ENCODE data around the gene DPM3. TPM values are rescaled to one million over a fixed set of nuclear protein-coding genes. Genes with fewer than 3 reads are reported as not detected.
"Not testable (repeated sequence)": the region's sequence is repeated elsewhere in the genome, so short reads cannot be mapped to it uniquely, and the experiment has no call there.

DPM3 gene
- total RNA-seq, 3 donors from 2014 or later: 53.7 to 69.4 (median 68.2) TPM

- no peak for DNase-seq (ENCODE audit: low spot score in 2 of 2)
- intact Hi-C loops (cut with DNase I; ENCODE audit: low total_unique reads): loop anchor here (5.0 kb wide), 1 partner anchor 76 kb away; no protein-coding TSS in a partner anchor
- peaks cover 3% of the 10 kb centered on the region in 2 donors for H3K4me1 ChIP-seq
Measured at GRCh38 chr1:155168456-155169210, 28.3 kb upstream of the DPM3 start.

GRCh38 chr1:155168105-155168445 is 27.7 kb upstream of the DPM3 start:
- not testable (repeated sequence) for DNase-seq (ENCODE audit: low spot score in 2 of 2); H3K4me1 ChIP-seq; H3K9me3 ChIP-seq; H3K27me3 ChIP-seq; H3K36me3 ChIP-seq
- intact Hi-C loops (cut with DNase I; ENCODE audit: low total_unique reads): loop anchor here (5.0 kb wide), 1 partner anchor 76 kb away; no protein-coding TSS in a partner anchor
- H3K27ac ChIP-seq: peak overlapping the region in 1 of 2 donors; percentile 11
- peak overlapping the region in 1 of 3 donors; percentile 7 for H3K4me3 ChIP-seq

More at GRCh38 chr1:155168456-155169210, 28.3 kb upstream of the DPM3 start:
- no peak overlapping the region for H3K27ac ChIP-seq
- TF ChIP-seq CTCF (IDR thresholded peaks at IDR 0.05): no peak
- no peaks in the 10 kb centered on the region for H3K36me3 ChIP-seq
- no peaks in the 10 kb centered on the region for H3K27me3 ChIP-seq
- H3K4me3 ChIP-seq: no peak overlapping the region
- H3K9me3 ChIP-seq: no peaks in the 10 kb centered on the region

DNA sequence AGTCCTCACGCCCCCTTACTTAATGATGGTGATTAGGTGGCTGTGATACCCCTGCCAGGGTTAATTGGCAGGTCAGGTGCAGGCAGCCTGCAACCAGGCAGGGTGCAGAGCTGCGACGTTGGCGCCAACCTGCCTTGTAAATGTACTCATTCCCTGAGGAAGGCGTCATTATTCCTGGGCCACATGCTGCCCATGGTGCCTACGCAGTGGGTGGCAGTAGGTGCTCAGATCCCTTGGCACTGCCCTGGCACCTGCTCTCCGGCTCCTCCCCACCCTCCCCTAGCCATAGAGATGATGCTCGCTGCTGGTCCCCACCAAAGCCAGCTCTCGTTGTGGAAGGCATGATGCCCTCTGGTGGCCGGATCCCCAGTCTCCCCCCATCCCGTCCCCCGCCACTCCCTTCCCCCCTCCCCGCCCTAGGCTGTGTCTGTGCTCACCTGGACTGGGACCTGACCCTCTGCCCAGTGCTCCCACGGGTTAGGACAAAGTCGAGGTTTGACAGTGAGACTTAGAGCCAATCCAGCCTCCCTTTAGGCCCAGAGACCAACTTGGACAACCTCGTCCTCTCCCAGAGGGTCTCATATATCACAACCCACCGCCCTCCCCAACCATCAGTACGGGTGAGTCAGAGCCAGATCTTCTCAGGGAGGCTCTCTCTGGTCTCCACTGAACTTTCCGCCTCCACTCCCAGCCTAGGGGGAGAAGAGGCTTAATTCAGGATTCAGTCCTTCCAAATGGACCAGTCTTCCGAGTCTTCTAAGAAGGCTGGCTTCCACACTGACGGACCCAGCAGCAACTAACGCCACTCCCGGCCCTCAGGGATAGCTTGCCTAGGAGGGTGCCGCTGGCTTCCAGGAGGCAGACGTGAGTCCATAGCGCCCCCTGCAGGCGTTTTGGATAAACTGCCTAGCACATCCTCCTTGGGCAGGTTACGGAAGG is 27.1 kb upstream of the DPM3 start:
- H3K4me1 ChIP-seq: peaks cover 3% of the 10 kb centered on the region in 2 donors
- intact Hi-C loops (cut with DNase I; ENCODE audit: low total_unique reads): loop anchor here (5.0 kb wide), 1 partner anchor 75 kb away; no protein-coding TSS in a partner anchor
- no peak for TF ChIP-seq POLR2A (IDR thresholded peaks at IDR 0.05)
- peak; percentile 83 to 95 (median 94) for TF ChIP-seq CTCF (IDR thresholded peaks at IDR 0.05)
- TF ChIP-seq POLR2AphosphoS5 (IDR thresholded peaks at IDR 0.05): peak in 1 of 3 donors; percentile 40
- H3K4me3 ChIP-seq: peak overlapping the region in 2 of 3 donors; percentile 7 to 50
- DNase-seq (ENCODE audit: low spot score in 2 of 2): peak; percentile 75 to 88
- no peaks in the 10 kb centered on the region for H3K36me3 ChIP-seq
- H3K27me3 ChIP-seq: no peaks in the 10 kb centered on the region
- no peaks in the 10 kb centered on the region for H3K9me3 ChIP-seq
- peak overlapping the region; percentile 40 to 79 for H3K27ac ChIP-seq

- DNase-seq (ENCODE audit: low spot score in 2 of 2): no peak
- intact Hi-C loops (cut with DNase I; ENCODE audit: low total_unique reads): loop anchor here (5.0 kb wide), 1 partner anchor 74 kb away; no protein-coding TSS in a partner anchor
- TF ChIP-seq CTCF (IDR thresholded peaks at IDR 0.05) (no peak), POLR2A (IDR thresholded peaks at IDR 0.05) (no peak), POLR2AphosphoS5 (IDR thresholded peaks at IDR 0.05) (peak in 1 of 3 donors; percentile 12)
- Histone ChIP-seq H3K27me3 (no peaks in the 10 kb centered on the region), H3K9me3 (no peaks in the 10 kb centered on the region), H3K4me1 (peaks cover 0 to 3% of the 10 kb centered on the region in 2 donors), H3K27ac (peak overlapping the region; percentile 40 to 79), H3K4me3 (peak overlapping the region in 1 of 3 donors; percentile 50), H3K36me3 (no peaks in the 10 kb centered on the region)
Measured at GRCh38 chr1:155166471-155167165, 26.3 kb upstream of the DPM3 start.

- no peaks in the 10 kb centered on the region for H3K36me3 ChIP-seq
- peaks cover 0 to 3% of the 10 kb centered on the region in 2 donors for H3K4me1 ChIP-seq
- intact Hi-C loops (cut with DNase I; ENCODE audit: low total_unique reads): loop anchor here (5.0 kb wide), 1 partner anchor 74 kb away; no protein-coding TSS in a partner anchor
- H3K27me3 ChIP-seq: no peaks in the 10 kb centered on the region
- no peak for TF ChIP-seq CTCF (IDR thresholded peaks at IDR 0.05)
- no peak for TF ChIP-seq POLR2AphosphoS5 (IDR thresholded peaks at IDR 0.05)
- no peak for TF ChIP-seq POLR2A (IDR thresholded peaks at IDR 0.05)
- H3K27ac ChIP-seq: peak overlapping the region; percentile 21 to 79
- no peak for DNase-seq (ENCODE audit: low spot score in 2 of 2)
- H3K9me3 ChIP-seq: no peaks in the 10 kb centered on the region
- H3K4me3 ChIP-seq: peak overlapping the region in 1 of 3 donors; percentile 50
Measured at GRCh38 chr1:155166051-155166470, 25.7 kb upstream of the DPM3 start.

- intact Hi-C loops (cut with DNase I; ENCODE audit: low total_unique reads): loop anchor here (5.0 kb wide), 1 partner anchor 72 kb away; no protein-coding TSS in a partner anchor
- H3K9me3 ChIP-seq; H3K36me3 ChIP-seq; H3K4me1 ChIP-seq; H3K4me3 ChIP-seq; H3K27me3 ChIP-seq; H3K27ac ChIP-seq; DNase-seq (ENCODE audit: low spot score in 2 of 2): not testable (repeated sequence)
Measured at GRCh38 chr1:155164625-155165024, 24.3 kb upstream of the DPM3 start.

DNA sequence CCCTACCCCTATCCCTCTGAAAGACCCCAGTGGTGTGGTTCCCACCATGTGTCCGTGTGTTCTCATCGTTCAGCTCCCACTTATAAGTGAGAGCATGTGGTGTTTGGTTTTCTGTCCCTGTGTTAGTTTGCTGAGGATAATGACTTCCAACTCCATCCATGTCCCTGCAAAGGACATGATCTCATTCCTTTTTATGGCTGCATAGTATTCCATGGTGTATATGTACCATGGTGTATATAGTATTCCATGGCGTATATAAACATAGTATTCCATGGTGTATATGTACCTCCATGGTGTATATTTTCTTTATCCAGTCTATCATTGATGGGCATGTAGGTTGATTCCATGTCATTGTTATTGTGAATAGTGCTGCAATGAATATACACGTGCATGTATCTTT is 23.5 kb upstream of the DPM3 start:
- not testable (repeated sequence) for DNase-seq (ENCODE audit: low spot score in 2 of 2)

More for the DNA sequence above, 23.5 kb upstream of the DPM3 start:
- H3K27me3 ChIP-seq; H3K9me3 ChIP-seq; intact Hi-C loops (cut with DNase I; ENCODE audit: low total_unique reads); H3K4me1 ChIP-seq; H3K36me3 ChIP-seq; H3K4me3 ChIP-seq; H3K27ac ChIP-seq: not testable (repeated sequence)

All from breast epithelium (tissue), 4 donors.